Psoas muscle (tissue), 8 donors: ENCODE data around the gene TBC1D19. TPM values are rescaled to one million over a fixed set of nuclear protein-coding genes. Genes with fewer than 3 reads are reported as not detected.
"Not testable (repeated sequence)": the region's sequence is repeated elsewhere in the genome, so short reads cannot be mapped to it uniquely, and the experiment has no call there.

Experiments
- ATAC-seq, 4 donors: fragments of 200-7000 bp; cut with Tn5 transposase; one replicate each; pipeline ENCODE4 v1.9.1; 2020; ENCODE audit warnings: moderate library complexity in 3 of 4, mild to moderate bottlenecking in 2 of 4
- DNase-seq, 2 donors: peaks; one replicate each; pipeline ENCODE4 v3.0.0-alpha.2; 2020
- H3K27ac ChIP-seq: fragments of 200-600 bp; one replicate; pipeline ENCODE4 v1.8.0; 2022
- H3K27me3 ChIP-seq, 3 donors: fragments of 200-600 bp in 1 of 3; one replicate each; pipeline versions ENCODE4 v1.6.1 to v1.8.0; 2013 to 2022; ENCODE audit warnings: low read length in 2 of 3, mild to moderate bottlenecking in 2 of 3, moderate library complexity in 1 of 3; ENCODE audit not compliant: insufficient read depth in 3 of 3
- H3K36me3 ChIP-seq, 2 donors: fragments of 200-600 bp in 1 of 2; one replicate each; pipeline versions ENCODE4 v1.6.1 to v1.8.0; 2013 to 2022; ENCODE audit warnings: low read depth in 1 of 2, mild to moderate bottlenecking in 1 of 2, moderate library complexity in 1 of 2; ENCODE audit not compliant: insufficient read depth in 1 of 2
- H3K4me1 ChIP-seq: fragments of 200-600 bp; one replicate; pipeline ENCODE4 v1.8.0; 2022
- H3K4me3 ChIP-seq: fragments of 200-600 bp; one replicate; pipeline ENCODE4 v1.8.0; 2022; ENCODE audit warnings: mild to moderate bottlenecking
- H3K9me3 ChIP-seq: fragments of 200-600 bp; one replicate; pipeline ENCODE4 v1.8.0; 2022
- WGBS, 3 donors: extraction: QIAGEN DNeasy Blood & Tissue Kit; methylation state at CpG; one replicate each; pipeline versions ENCODE4 v1.1.6 to v1.1.7; 2013; 5-methylcytosine and 5-hydroxymethylcytosine counted together
- intact Hi-C, 2 donors: fragments of 100-400 bp; cut with DNase I; formaldehyde crosslinking; loops; one replicate each; pipeline versions ENCODE4 v1.11.0 to v1.14.2; 2022
- polyA plus RNA-seq, 3 donors: library from polyadenylated mRNA; stranded (reverse); fragments of 200-250 nt; gene quantifications; one replicate each; pipeline ENCODE4 v1.2.3, GENCODE V29; 2013
- total RNA-seq, 4 donors: library from RNA; stranded (reverse); fragmentation: NEBNext Ultra II Directional in 2 of 4; extraction: Animal tissue kit (Norgen Biotek cat#: 25700) in 2 of 4; gene quantifications; one replicate each; pipeline versions ENCODE4 v1.2.1 to v1.2.4, GENCODE V29; 2021 to 2023
- TF ChIP-seq, protein P1 (sequence below): fragments of 200-600 bp; IDR thresholded peaks from one replicate; pipeline ENCODE4 v1.8.0; 2022; ENCODE audit warnings: antibody characterized with exemption
- donor health status: healthy with polysubstance abuse.
- donor health status: DM: no; HTN: no; CAD: no; lungs with moderate emphysema.
- donor health status: Bipolar disorder and iron deficiency.
- donor health status: healthy.
- donor health status: DM: yes; HTN: yes; CAD: no.
- donor health status: DM: no; HTN: no; CAD: no.
- donor health status: DM: no; HTN: no; CAD: no.
- donor health status: DM: yes; HTN: yes; CAD: no.

Gene TBC1D19
- total and polyA plus RNA-seq, 7 donors: 1.0 to 8.2 (median 4.8) TPM

DNA sequence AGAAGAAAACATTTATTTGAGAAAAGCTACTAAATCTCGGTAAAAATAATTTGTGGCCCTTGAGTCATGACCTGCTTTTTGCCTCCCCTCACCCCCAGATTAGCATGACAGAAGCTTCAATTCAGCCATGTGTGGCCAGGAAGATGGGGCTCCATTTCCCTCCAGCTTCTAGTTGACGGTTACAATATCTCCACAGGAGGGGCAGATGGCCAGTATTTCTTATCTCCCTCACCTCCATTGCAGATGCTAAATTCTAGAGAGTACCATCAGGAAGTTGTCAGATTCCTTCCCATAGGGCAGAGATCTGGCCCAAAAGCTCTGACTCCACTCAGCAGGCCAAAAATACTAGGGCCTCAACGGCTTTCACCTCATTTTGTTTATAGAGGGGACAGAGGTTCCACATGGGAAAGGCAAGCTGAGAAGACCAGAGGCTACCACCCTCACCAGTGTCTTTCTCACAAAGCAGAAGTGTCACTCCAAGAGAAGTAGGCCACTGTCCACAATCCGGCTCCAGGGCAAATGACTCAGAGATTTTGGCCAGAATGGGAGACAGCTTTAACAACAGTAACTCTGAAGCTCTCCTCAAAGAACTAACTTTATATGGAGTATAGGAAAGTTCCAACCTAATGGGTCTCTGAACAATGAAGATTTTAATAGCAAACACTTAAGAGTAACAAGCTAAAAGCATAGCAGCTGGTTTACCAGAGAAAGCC is 108.3 kb downstream of the TBC1D19 start:
- TF ChIP-seq, protein P1, sequence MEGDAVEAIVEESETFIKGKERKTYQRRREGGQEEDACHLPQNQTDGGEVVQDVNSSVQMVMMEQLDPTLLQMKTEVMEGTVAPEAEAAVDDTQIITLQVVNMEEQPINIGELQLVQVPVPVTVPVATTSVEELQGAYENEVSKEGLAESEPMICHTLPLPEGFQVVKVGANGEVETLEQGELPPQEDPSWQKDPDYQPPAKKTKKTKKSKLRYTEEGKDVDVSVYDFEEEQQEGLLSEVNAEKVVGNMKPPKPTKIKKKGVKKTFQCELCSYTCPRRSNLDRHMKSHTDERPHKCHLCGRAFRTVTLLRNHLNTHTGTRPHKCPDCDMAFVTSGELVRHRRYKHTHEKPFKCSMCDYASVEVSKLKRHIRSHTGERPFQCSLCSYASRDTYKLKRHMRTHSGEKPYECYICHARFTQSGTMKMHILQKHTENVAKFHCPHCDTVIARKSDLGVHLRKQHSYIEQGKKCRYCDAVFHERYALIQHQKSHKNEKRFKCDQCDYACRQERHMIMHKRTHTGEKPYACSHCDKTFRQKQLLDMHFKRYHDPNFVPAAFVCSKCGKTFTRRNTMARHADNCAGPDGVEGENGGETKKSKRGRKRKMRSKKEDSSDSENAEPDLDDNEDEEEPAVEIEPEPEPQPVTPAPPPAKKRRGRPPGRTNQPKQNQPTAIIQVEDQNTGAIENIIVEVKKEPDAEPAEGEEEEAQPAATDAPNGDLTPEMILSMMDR: no peak
- no peak overlapping the region for H3K4me3 ChIP-seq
- H3K27ac ChIP-seq: no peak overlapping the region
- H3K36me3 ChIP-seq: peaks cover 2 to 5% of the 10 kb centered on the region in 2 donors
- no peaks in the 10 kb centered on the region for H3K9me3 ChIP-seq
- intact Hi-C loops: loop anchor here in 1 of 2 donors (5.0 kb wide), 1 partner anchor 495 kb away; no protein-coding TSS in a partner anchor
- H3K27me3 ChIP-seq: no peaks in the 10 kb centered on the region
- WGBS, 3 donors: 91 to 96% (median 92%) methylated on average over 4 of the region's 4 CpGs
- no peak for DNase-seq
- H3K4me1 ChIP-seq: no peaks in the 10 kb centered on the region
- no peak for ATAC-seq

DNA sequence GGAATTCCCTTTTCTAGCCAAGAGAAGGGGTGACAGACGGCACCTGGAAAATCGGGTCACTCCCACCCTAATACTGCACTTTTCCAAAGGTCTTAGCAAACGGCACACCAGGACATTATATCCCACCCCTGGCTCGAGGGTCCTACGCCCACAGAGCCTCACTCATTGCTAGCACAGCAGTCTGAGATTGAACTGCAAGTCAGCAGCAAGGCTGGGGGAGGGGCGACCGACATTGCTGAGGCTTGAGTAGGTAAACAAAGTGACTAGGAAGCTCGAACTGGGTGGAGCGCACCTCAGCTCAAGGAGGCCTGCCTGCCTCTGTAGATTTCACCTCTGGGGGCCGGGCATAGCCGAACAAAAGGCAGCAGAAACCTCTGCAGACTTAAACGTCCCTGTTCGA is 110.2 kb downstream of the TBC1D19 start:
- not testable (repeated sequence) for ATAC-seq, H3K9me3 ChIP-seq, DNase-seq, H3K4me3 ChIP-seq, H3K36me3 ChIP-seq, H3K27ac ChIP-seq, H3K27me3 ChIP-seq, H3K4me1 ChIP-seq
- intact Hi-C loops: loop anchor here in 1 of 2 donors (5.0 kb wide), 1 partner anchor 497 kb away; no protein-coding TSS in a partner anchor
- WGBS, 3 donors: 97% methylated on average over 13 of the region's 13 CpGs

DNA sequence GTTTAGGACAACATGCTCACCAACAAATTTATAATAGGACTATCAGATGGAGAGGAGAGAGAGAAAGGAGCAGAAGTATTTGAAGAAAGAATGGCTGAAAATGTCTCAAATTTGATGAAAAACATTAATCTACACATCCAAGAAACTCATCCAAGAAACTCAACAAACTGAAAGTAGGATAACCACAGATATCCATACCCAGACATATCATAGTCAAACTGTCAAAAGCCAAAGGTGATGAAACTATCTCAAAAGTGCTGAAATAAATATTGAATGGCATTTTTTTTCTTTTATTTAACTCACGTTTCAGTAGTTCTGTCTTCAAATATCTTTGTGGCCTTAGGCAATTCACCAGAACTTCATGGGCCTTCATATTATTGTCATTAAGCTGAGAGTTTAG is 116.2 kb downstream of the TBC1D19 start:
- H3K36me3 ChIP-seq: no peaks in the 10 kb centered on the region
- TF ChIP-seq, protein P1: no peak
- H3K4me3 ChIP-seq: no peak overlapping the region
- WGBS, 3 donors: 87 to 90% (median 89%) methylated on average over 1 of the region's 1 CpG
- no peaks in the 10 kb centered on the region for H3K27me3 ChIP-seq
- H3K4me1 ChIP-seq: no peaks in the 10 kb centered on the region
- intact Hi-C loops: no loop called here
- no peak for ATAC-seq
- no peak overlapping the region for H3K27ac ChIP-seq
- H3K9me3 ChIP-seq: no peaks in the 10 kb centered on the region
- no peak for DNase-seq

DNA sequence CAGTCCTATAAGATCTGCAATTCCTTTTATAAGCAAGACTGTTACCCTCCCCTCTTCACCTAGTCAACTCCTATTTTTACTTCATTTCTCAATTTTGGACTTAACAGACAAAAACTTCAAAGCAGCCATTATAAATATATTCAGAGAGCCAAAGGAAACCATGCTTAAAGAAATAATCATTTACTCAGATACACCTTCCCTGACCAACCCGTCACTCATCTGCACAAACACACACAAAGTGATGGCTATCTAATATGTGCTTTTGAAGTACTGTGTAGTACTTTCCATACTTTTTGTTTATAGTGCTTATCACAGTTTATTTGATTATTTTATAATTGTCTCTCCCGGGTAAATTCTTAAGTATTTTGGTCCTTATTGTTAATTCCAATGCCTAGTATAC is 117.2 kb downstream of the TBC1D19 start:
- H3K4me3 ChIP-seq: no peak overlapping the region
- no peaks in the 10 kb centered on the region for H3K4me1 ChIP-seq
- no peak for DNase-seq
- WGBS, 3 donors: 89 to 93% (median 91%) methylated on average over 2 of the region's 2 CpGs
- H3K27me3 ChIP-seq: no peaks in the 10 kb centered on the region
- H3K36me3 ChIP-seq: no peaks in the 10 kb centered on the region
- no peaks in the 10 kb centered on the region for H3K9me3 ChIP-seq
- no peak overlapping the region for H3K27ac ChIP-seq
- no peak for ATAC-seq
- TF ChIP-seq, protein P1: no peak
- intact Hi-C loops: no loop called here

DNA sequence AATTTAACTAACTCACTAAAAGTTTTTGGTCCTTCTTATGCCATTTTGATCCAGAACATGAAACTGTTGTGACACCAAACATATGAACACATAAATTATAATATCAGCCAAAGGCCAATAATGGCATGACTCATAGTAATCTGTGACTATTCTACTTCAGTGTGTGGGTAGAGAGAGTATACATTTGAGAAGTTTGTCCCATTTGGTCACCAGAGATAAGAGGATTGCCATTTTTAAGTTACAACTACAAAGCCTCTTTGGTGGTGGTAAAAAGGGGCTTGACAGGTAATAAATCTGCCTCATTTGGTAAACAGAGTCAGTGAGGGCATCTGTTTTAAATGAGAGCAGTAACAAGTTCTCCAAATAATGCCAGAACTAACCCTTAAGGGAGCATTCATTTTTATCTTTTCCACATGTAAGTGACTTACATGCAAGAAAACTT is 117.9 kb downstream of the TBC1D19 start:
- no peak for DNase-seq
- Histone ChIP-seq H3K27ac (no peak overlapping the region), H3K27me3 (no peaks in the 10 kb centered on the region), H3K36me3 (no peaks in the 10 kb centered on the region), H3K4me3 (no peak overlapping the region), H3K9me3 (no peaks in the 10 kb centered on the region), H3K4me1 (no peaks in the 10 kb centered on the region)
- TF ChIP-seq, protein P1: no peak
- intact Hi-C loops: no loop called here
- ATAC-seq: no peak
